GM19238 (cell line): ENCODE measurements around the gene UBE2C.

Experiments used
- DNase-seq: peaks from one replicate; pipeline ENCODE4 v3.0.0; 2011; ENCODE audit warnings: low spot score; ENCODE audit not compliant: insufficient read length

UBE2C gene

GRCh38 chr20:45859916-45860315, 47.5 kb downstream of the UBE2C start:
- no peak for DNase-seq

GRCh38 chr20:45860560-45861220, 48.2 kb downstream of the UBE2C start:
- DNase-seq = no peak

GRCh38 chr20:45861221-45862075, 49.0 kb downstream of the UBE2C start:
- no peak for DNase-seq

- no peak for DNase-seq
Observed at GRCh38 chr20:45863543-45864470, 51.4 kb downstream of the UBE2C start.

- DNase-seq = no peak
Observed at GRCh38 chr20:45866454-45866853, 54.0 kb downstream of the UBE2C start.
